ENCODE results near the gene FCHSD2. TPM values are rescaled to one million over a fixed set of nuclear protein-coding genes. Genes with fewer than 3 reads are reported as not detected.

The FCHSD2 gene
- total RNA-seq, 2 donors from 2014 or later = 56.5 to 75.3 TPM

DNA sequence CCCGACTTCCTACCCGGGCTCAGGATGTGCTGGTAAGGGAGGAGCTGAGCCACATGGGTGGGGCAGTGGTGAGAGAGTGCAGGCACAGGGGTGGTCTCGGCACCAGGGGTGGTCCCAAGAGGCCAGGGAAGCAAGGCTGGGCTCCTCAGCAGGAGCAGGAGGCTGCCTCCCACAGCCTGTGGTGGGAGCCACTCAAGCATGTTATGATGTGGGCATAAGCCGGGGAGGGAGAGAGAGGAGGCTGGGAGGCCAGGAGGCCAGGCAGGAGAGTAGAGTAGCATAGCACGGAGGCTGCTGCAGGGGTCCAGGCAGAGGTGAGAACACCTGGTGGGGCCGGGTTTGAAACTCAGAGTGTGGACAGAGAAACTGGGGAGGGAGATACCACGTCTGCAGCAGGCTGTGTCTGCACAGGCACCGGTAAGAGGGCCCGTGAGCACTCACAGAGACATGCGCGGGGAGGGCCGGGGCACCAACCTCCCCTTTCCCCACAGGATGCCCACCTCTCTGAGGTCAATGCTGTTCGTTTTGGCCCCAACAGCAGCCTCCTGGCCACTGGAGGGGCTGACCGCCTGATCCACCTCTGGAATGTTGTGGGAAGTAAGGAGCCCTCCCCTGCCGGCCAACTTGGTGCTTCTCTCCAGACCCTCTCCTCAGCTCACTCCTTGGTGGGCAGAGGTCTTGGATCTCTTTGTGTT lies 317.2 kb downstream of the FCHSD2 start:
- TF ChIP-seq, protein P1, sequence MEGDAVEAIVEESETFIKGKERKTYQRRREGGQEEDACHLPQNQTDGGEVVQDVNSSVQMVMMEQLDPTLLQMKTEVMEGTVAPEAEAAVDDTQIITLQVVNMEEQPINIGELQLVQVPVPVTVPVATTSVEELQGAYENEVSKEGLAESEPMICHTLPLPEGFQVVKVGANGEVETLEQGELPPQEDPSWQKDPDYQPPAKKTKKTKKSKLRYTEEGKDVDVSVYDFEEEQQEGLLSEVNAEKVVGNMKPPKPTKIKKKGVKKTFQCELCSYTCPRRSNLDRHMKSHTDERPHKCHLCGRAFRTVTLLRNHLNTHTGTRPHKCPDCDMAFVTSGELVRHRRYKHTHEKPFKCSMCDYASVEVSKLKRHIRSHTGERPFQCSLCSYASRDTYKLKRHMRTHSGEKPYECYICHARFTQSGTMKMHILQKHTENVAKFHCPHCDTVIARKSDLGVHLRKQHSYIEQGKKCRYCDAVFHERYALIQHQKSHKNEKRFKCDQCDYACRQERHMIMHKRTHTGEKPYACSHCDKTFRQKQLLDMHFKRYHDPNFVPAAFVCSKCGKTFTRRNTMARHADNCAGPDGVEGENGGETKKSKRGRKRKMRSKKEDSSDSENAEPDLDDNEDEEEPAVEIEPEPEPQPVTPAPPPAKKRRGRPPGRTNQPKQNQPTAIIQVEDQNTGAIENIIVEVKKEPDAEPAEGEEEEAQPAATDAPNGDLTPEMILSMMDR (IDR thresholded peaks at IDR 0.05) = no peak
- H3K27me3 ChIP-seq (replicated peaks; ENCODE audit: insufficient read depth) = no peaks in the 10 kb centered on the region
- DNase-seq (ENCODE audit: low spot score) (no peak), ATAC-seq (ENCODE audit: insufficient number of reproducible peaks, low FRiP score, low read depth) (no peak)
- H3K27ac ChIP-seq = no peak overlapping the region
- H3K4me1 ChIP-seq (ENCODE audit: control insufficient read depth in 1 of 2, low read depth in 2 of 2) = peaks cover 0 to 9% of the 10 kb centered on the region in 2 donors
- H3K9me3 ChIP-seq = no peaks in the 10 kb centered on the region
- peaks cover 9% of the 10 kb centered on the region for H3K36me3 ChIP-seq
- no peak overlapping the region for H3K4me3 ChIP-seq

DNA sequence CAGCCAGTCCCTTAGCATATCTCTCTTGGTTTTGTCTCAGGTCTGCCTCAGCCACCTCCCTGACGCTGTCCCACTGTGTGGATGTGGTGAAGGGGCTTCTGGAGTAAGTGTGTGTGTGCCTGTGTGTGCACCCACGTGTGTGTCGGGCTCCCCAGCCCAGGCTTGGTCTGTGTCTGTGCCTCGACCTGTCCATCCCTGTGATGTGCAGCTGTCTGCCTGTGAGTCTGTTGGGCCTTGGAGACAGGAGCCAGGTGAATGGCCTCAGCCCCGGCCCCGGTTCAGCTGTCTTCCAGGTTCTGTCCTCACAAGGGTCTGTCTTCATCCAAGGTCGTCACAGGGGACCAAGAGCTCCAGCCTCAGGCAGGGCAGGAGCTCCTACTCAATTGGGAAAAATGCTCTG lies 318.1 kb downstream of the FCHSD2 start:
- Histone ChIP-seq H3K27ac (peak overlapping the region; percentile 59 to 78), H3K36me3 (peaks cover 5% of the 10 kb centered on the region), H3K4me1 (ENCODE audit: control insufficient read depth in 1 of 2, low read depth in 2 of 2) (peaks cover 0 to 9% of the 10 kb centered on the region in 2 donors), H3K4me3 (no peak overlapping the region), H3K27me3 (replicated peaks; ENCODE audit: insufficient read depth) (no peaks in the 10 kb centered on the region), H3K9me3 (no peaks in the 10 kb centered on the region)
- ATAC-seq (ENCODE audit: insufficient number of reproducible peaks, low FRiP score, low read depth) = no peak
- no peak for DNase-seq (ENCODE audit: low spot score)
- TF ChIP-seq, protein P1 (IDR thresholded peaks at IDR 0.05) = no peak

DNA sequence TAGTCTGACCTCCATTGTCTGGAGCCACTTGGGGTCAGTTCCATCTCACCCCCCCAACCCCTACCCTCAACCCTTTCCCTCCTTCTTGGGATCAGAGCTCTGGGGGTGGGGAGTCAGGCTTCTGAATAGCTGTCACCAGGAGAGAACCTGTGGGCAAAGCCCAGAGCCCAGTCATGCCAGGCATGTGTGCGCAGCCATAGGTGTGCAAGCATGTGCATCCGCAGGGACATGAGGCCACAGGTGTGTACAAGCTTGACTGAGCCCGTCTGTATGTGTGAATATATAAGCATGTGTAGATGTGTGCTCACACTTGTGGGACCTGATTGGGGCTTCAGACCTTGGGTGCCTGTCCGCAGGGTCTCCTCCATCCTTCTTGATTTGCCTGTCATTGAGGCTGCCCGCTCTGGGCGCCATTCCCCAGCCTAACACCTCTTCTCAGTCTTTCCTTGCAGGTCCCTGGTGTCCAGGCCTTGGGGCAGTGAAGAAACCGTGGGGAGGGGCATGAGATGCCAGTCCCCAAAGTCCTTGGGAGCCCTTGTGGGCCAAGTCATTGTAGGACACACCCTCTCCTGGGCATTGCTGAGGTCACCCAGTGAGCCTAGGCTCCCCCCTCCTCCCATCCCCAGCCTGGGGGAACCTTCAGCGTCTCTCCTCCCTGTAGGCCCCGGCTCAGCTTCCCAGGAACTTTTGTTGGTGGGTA lies 318.9 kb downstream of the FCHSD2 start:
- ATAC-seq (ENCODE audit: insufficient number of reproducible peaks, low FRiP score, low read depth) (no peak), DNase-seq (ENCODE audit: low spot score) (no peak)
- H3K36me3 ChIP-seq = peaks cover 5% of the 10 kb centered on the region
- no peak overlapping the region for H3K4me3 ChIP-seq
- H3K9me3 ChIP-seq = no peaks in the 10 kb centered on the region
- peak overlapping the region; percentile 59 to 78 for H3K27ac ChIP-seq
- peaks cover 0 to 9% of the 10 kb centered on the region in 2 donors for H3K4me1 ChIP-seq (ENCODE audit: control insufficient read depth in 1 of 2, low read depth in 2 of 2)
- TF ChIP-seq, protein P1 (IDR thresholded peaks at IDR 0.05) = no peak
- H3K27me3 ChIP-seq (replicated peaks; ENCODE audit: insufficient read depth) = no peaks in the 10 kb centered on the region

DNA sequence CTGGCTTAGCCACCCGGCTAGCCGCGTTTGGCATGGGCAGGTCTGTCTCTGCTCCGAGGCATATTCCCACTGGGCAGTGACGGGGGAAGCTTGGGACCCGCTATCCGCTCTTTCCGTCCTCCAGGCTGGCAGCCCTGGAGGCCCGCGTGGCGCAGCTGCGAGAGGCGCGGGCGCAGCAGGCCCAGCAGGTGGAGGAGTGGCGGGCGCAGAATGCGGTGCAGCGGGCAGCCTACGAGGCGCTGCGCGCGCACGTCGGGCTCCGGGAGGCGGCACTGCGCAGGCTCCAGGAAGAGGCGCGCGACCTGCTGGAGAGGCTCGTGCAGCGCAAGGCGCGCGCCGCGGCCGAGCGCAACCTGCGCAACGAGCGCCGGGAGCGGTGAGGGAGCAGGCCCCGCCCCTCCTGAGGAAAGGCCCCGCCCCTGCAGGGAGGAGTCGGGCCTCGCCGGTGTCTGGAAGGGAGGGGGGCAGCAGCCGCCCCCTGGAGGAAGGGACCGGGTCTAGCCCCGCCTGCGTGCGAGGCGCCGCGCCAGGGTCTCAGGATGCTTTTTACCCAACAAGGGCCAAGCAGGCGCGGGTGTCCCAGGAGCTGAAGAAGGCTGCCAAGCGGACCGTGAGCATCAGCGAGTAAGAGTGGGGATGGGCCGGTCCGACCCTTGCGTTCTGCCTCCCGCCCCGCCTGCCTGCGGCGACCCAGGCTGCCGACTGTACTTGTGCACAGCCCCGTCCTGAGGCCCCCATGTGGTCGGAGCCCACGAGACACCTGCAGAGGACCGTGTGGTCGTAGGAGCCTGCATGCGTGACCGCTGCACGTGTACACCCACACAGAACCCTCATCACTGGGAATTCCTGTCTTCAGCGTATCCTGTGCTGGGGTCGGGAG lies 320.0 kb downstream of the FCHSD2 start:
- TF ChIP-seq, protein P1 (IDR thresholded peaks at IDR 0.05) = peak; percentile 36
- peak overlapping the region; percentile 70 for H3K4me3 ChIP-seq
- no peaks in the 10 kb centered on the region for H3K9me3 ChIP-seq
- H3K36me3 ChIP-seq = peaks cover 5% of the 10 kb centered on the region
- no peaks in the 10 kb centered on the region for H3K27me3 ChIP-seq (replicated peaks; ENCODE audit: insufficient read depth)
- DNase-seq (ENCODE audit: low spot score) = peak; percentile 53
- ATAC-seq (ENCODE audit: insufficient number of reproducible peaks, low FRiP score, low read depth) = peak; percentile 57
- H3K4me1 ChIP-seq (ENCODE audit: control insufficient read depth in 1 of 2, low read depth in 2 of 2) = peaks cover 0 to 9% of the 10 kb centered on the region in 2 donors
- peak overlapping the region; percentile 59 to 82 for H3K27ac ChIP-seq

All from thoracic aorta (tissue), 2 donors.